Stimulated activated naive B cell treated with anti-CD40 and anti-IgM and Interleukin-4, amounts not matched to agents 10 μg/mL and 1 μg/mL and 100 μg/mL, for 72 hours (primary cell): ENCODE measurements around the gene CD84.
"Not testable (repeated sequence)": the region's sequence is repeated elsewhere in the genome, so short reads cannot be mapped to it uniquely, and the experiment has no call there.

ENCODE experiments used
- ATAC-seq, 2 donors: fragments of 150-1000 bp; cut with Tn5 transposase; replicated peaks; 2 replicates each; pipeline ENCODE4 v1.10.0; 2021; ENCODE audit warnings: moderate library complexity in 1 of 2
- DNase-seq: peaks from one replicate; pipeline ENCODE4 v3.0.0; 2021
- H3K27ac Mint-ChIP-seq: one replicate; pipeline ENCODE4 v1.8.0; 2022; ENCODE audit warnings: mild to moderate bottlenecking, mixed read lengths
- H3K27me3 Mint-ChIP-seq, 2 donors: one replicate each; pipeline ENCODE4 v1.8.0; 2022; ENCODE audit warnings: mixed read lengths in 2 of 2
- H3K36me3 Mint-ChIP-seq, 2 donors: one replicate each; pipeline ENCODE4 v1.8.0; 2022; ENCODE audit warnings: mixed read lengths in 2 of 2, mild to moderate bottlenecking in 1 of 2
- H3K4me1 Mint-ChIP-seq, 2 donors: one replicate each; pipeline ENCODE4 v1.8.0; 2022; ENCODE audit warnings: mixed read lengths in 2 of 2, mild to moderate bottlenecking in 1 of 2
- H3K4me3 Mint-ChIP-seq, 2 donors: one replicate each; pipeline ENCODE4 v1.8.0; 2022; ENCODE audit warnings: mild to moderate bottlenecking in 2 of 2, mixed read lengths in 2 of 2, moderate library complexity in 1 of 2
- H3K9me3 Mint-ChIP-seq, 2 donors: one replicate each; pipeline ENCODE4 v1.8.0; 2022; ENCODE audit warnings: mixed read lengths in 2 of 2, mild to moderate bottlenecking in 1 of 2

CD84 gene

DNA sequence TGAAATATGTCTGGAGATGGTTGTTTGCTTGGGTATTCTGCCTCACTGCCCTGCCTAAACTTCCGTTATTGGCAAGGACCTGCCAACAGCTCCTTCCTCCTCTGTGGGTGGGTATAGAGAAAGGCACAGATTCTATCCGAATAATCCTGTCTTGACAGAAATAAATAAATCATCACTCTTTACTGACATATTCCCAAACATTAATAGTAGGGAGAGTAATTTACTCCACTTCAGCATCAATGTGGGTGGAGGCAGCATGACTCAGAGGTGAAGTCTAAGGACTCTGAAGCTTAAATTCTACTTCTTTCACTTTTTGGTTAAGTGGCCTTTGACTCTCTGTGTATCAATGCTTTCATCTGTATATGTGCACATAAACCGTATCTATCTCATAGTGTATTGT is 2.9 kb downstream of the CD84 start:
- H3K4me1 Mint-ChIP-seq = peaks cover 46 to 84% of the 10 kb centered on the region in 2 donors
- peak overlapping the region; percentile 57 for H3K27ac Mint-ChIP-seq
- peaks cover 45 to 52% of the 10 kb centered on the region in 2 donors for H3K36me3 Mint-ChIP-seq
- ATAC-seq (no peak), DNase-seq (no peak)
- H3K4me3 Mint-ChIP-seq = peak overlapping the region; percentile 73 to 90
- H3K27me3 Mint-ChIP-seq = no peaks in the 10 kb centered on the region
- H3K9me3 Mint-ChIP-seq = peaks cover 0 to under 1% of the 10 kb centered on the region in 2 donors

DNA sequence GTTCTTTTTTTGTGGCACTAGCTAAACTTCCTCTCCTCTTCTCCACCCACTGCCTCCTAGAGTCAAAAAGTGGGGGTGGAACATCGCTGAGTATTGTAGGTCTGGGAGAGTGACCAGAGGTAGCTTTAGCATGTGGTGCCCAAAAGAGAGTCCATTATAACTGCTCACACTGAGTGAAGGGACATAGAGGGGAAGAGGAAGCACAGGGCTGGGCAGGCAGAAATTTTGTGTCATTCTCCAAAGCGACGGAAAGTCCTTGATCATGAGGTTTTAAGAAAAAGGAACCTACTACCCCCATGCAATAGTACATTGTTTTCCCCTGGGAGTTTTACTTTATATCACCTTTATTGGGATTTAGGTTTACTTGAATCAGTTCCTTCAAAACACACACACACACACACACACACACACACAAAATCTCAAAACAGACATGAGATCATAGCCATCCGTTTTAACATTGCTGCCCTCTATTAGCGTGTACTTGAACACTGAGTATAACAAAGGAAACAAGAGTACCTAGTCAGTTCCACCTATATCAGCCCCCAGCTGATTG is 4.1 kb downstream of the CD84 start:
- H3K27me3 Mint-ChIP-seq = no peaks in the 10 kb centered on the region
- peak overlapping the region; percentile 65 to 85 for H3K4me3 Mint-ChIP-seq
- peaks cover 52 to 64% of the 10 kb centered on the region in 2 donors for H3K36me3 Mint-ChIP-seq
- ATAC-seq (peak; percentile 73 to 77), DNase-seq (peak; percentile 44)
- H3K9me3 Mint-ChIP-seq = peaks cover 0 to 5% of the 10 kb centered on the region in 2 donors
- H3K4me1 Mint-ChIP-seq = peaks cover 45 to 83% of the 10 kb centered on the region in 2 donors
- peak overlapping the region; percentile 94 for H3K27ac Mint-ChIP-seq

DNA sequence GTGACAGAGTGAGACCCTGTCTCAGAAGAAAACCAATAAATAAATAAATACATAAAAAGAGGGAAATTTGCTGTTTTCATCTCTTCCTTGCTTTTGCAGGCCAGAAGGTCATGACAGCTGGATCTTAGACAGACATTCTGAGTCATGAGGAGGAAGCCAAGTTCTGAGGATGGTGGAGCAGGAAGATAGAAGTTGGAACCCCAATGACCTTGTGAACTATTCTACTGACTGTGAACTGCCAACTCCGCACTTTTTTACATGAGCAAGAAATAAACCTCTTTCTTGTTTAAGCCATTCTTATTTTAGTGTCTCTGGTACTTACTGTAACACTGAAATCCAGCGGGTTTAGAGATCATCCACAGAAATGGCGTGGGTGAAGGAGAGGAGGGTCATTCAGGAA is 8.5 kb downstream of the CD84 start:
- Mint-ChIP-seq H3K27me3 (no peaks in the 10 kb centered on the region), H3K4me3 (peak overlapping the region in 1 of 2 donors; percentile 3), H3K4me1 (peaks cover 51 to 97% of the 10 kb centered on the region in 2 donors), H3K27ac (peak overlapping the region; percentile 5), H3K36me3 (peaks cover 52 to 75% of the 10 kb centered on the region in 2 donors), H3K9me3 (peaks cover 0 to 5% of the 10 kb centered on the region in 2 donors)
- no peak for ATAC-seq
- DNase-seq = no peak

DNA sequence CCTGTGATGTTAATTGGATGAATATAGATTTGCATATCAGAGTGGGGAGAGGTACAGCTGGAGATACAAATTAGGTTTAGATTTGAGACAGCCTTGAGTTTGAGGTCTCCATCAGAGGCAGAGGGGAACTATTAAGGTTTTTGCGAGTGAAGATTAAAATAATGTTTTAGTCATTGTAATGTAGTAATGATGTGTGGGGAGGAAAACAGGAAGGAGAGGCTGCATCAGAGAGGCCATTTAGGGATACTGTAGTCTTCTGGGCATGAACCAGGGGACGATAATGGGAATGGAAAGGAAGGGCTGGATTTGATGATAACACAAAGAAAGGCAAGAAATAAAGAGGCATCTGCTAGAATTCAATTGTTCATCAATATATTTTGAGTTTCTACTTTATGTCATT is 9.5 kb downstream of the CD84 start:
- H3K27me3 Mint-ChIP-seq = no peaks in the 10 kb centered on the region
- ATAC-seq = no peak
- peak overlapping the region; percentile 3 for H3K27ac Mint-ChIP-seq
- no peak for DNase-seq
- peaks cover 48 to 97% of the 10 kb centered on the region in 2 donors for H3K4me1 Mint-ChIP-seq
- peaks cover 0 to 5% of the 10 kb centered on the region in 2 donors for H3K9me3 Mint-ChIP-seq
- peak overlapping the region; percentile 1 to 2 for H3K4me3 Mint-ChIP-seq
- peaks cover 58 to 76% of the 10 kb centered on the region in 2 donors for H3K36me3 Mint-ChIP-seq

DNA sequence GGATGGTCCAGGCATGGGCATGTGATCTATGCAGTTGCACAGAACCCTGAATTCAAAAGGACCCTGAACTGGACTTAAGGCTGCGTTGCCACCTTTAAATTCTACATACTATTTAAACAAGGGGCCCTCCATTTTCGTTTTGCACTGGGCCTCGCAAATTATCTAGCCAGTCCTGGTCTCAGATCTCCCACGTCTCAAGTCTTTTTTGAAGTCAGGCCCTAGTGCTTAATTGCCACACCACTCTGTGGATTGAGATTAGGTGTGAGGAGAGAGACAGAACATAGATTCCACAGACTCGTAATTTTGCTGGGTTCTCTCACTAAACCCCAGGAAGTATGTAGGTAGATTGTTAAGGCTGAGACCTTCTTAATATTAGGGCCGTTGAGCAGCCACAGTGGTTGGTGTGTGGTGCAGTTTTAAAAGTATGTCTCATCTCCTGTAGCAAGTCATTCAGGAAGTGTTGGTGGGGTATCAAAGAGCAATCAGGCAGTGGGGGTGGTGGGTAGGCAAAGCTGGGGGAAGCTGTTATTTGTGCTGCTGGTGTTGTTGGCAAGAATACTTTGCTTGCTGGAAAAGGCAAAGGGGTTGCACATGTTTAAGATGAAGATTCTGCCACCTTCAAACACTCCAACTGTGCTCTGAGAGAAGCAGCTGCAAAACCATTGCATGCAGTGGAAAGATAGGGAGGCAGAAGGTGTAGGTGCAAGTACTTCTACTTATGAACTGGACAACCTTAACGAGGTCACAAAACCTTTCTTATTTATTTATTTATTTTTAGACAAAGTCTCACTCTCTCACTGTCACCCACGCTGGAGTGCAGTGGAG is 11.2 kb downstream of the CD84 start:
- Mint-ChIP-seq H3K27ac (peak overlapping the region; percentile 75), H3K4me1 (peaks cover 37 to 82% of the 10 kb centered on the region in 2 donors), H3K36me3 (peaks cover 56 to 81% of the 10 kb centered on the region in 2 donors), H3K27me3 (no peaks in the 10 kb centered on the region), H3K4me3 (peak overlapping the region; percentile 15 to 66), H3K9me3 (peaks cover 3 to 9% of the 10 kb centered on the region in 2 donors)
- DNase-seq (no peak), ATAC-seq (peak; percentile 85 to 87)

DNA sequence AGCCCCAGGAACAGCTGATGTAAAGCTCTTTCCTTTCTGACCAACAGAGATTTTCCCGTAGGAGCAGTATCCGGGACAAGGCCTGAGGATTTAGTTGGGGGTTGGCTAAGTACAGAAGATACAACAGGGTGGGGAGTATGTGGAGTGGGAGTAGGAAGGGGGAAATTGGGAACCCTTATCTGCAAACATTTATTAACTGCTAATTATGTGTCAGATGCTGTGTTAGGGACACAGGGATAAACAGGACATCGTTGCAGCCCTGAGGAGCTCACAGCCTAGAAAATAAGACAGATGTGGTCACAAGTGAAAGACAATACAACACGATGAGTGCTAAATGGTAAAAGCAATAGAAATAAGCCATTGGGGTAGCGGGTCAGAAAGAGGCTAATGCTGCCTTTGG is 12.0 kb downstream of the CD84 start:
- Mint-ChIP-seq H3K4me3 (no peak overlapping the region), H3K27ac (no peak overlapping the region), H3K27me3 (no peaks in the 10 kb centered on the region), H3K4me1 (peaks cover 35 to 76% of the 10 kb centered on the region in 2 donors), H3K9me3 (peaks cover 6 to 9% of the 10 kb centered on the region in 2 donors), H3K36me3 (peaks cover 57 to 82% of the 10 kb centered on the region in 2 donors)
- DNase-seq (no peak), ATAC-seq (no peak)

DNA sequence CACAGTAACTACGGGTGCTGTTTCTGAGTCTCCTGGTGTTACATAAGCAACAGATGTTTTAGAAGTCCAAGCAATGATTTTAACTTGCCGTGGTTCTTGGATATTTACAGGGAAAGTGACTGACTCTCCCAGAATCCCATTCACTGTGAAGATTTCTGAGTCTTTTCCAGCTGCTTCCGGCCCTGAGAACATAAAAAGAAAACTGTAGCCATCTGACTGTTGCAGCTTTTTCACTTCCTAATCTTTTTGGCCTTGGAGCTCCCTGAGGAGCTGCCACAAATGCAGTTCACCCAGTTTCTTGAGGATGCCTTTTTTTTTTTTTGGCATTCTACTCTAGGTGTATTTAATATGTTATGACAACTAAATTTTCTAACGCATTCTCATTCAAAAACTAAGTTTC is 13.7 kb downstream of the CD84 start:
- H3K27ac Mint-ChIP-seq = no peak overlapping the region

DNA sequence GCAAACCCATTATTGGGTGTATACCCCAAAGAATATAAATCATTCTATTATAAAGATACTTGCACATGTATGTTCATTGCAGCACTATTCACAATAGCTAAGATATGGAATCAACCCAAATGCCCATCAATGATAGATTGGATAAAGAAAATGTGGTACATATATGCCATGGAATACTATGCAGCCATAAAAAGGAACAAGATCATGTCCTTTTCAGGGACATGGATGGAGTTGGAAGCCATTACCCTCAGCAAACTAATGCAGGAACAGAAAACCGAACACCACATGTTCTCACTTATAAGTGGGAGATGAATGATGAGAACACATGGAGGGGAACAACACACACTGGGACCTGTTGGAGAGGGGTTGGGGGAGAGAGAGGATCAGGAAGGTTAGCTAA is 16.1 kb downstream of the CD84 start:
- Mint-ChIP-seq H3K9me3 (peaks cover 15 to 24% of the 10 kb centered on the region in 2 donors), H3K4me1 (peaks cover 47 to 77% of the 10 kb centered on the region in 2 donors), H3K36me3 (peaks cover 75 to 91% of the 10 kb centered on the region in 2 donors)
- not testable (repeated sequence) for H3K4me3 Mint-ChIP-seq, ATAC-seq, H3K27ac Mint-ChIP-seq, H3K27me3 Mint-ChIP-seq, DNase-seq

More for the DNA sequence above, 13.7 kb downstream of the CD84 start:
- Mint-ChIP-seq H3K4me1 (peaks cover 37 to 78% of the 10 kb centered on the region in 2 donors), H3K36me3 (peaks cover 59 to 82% of the 10 kb centered on the region in 2 donors), H3K4me3 (no peak overlapping the region), H3K9me3 (peaks cover 8 to 9% of the 10 kb centered on the region in 2 donors), H3K27me3 (no peaks in the 10 kb centered on the region)
- no peak for ATAC-seq
- no peak for DNase-seq

DNA sequence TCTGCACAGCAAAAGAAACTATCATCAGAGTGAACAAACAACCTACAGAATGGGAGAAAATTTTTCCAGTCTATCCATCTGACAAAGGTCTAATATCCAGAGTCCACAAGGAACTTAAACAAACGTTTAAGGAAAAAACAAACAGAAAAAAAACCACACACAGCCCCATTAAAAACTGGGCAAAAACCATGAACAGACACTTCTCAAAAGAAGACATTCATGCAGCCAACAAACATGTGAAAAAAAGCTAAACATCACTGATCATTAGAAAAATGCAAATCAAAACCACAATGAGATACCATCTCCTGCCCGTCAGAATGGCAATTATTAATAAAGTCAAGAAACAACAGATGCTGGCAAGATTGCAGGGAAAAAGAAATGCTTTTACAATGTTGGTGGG is 16.6 kb downstream of the CD84 start:
- peaks cover 15 to 24% of the 10 kb centered on the region in 2 donors for H3K9me3 Mint-ChIP-seq
- H3K27me3 Mint-ChIP-seq, H3K27ac Mint-ChIP-seq, H3K4me3 Mint-ChIP-seq, ATAC-seq, DNase-seq: not testable (repeated sequence)
- peaks cover 78 to 91% of the 10 kb centered on the region in 2 donors for H3K36me3 Mint-ChIP-seq
- H3K4me1 Mint-ChIP-seq = peaks cover 45 to 77% of the 10 kb centered on the region in 2 donors

DNA sequence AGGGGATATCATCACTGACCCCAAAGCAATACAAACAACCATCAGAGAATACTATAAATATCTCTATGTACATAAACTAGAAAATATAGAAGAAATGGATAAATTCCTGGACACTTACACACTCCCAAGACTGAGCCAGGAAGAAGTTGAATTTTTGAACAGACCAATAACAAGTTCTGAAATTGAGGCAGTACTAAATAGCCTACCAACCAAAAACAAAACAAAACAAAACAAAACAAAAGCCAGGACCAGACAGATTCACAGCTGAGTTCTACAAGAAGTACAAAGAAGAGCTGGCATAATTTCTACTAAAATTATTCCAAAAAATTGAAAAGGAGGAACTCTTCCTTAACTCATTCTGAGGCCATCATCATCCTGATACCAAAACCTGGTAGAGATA is 18.5 kb downstream of the CD84 start:
- Mint-ChIP-seq H3K4me1 (peaks cover 44 to 60% of the 10 kb centered on the region in 2 donors), H3K27ac (peak overlapping the region; percentile 48), H3K4me3 (peak overlapping the region; percentile 9 to 29), H3K27me3 (no peaks in the 10 kb centered on the region), H3K36me3 (peaks cover 74 to 90% of the 10 kb centered on the region in 2 donors), H3K9me3 (peaks cover 15 to 24% of the 10 kb centered on the region in 2 donors)
- DNase-seq (no peak), ATAC-seq (no peak)

DNA sequence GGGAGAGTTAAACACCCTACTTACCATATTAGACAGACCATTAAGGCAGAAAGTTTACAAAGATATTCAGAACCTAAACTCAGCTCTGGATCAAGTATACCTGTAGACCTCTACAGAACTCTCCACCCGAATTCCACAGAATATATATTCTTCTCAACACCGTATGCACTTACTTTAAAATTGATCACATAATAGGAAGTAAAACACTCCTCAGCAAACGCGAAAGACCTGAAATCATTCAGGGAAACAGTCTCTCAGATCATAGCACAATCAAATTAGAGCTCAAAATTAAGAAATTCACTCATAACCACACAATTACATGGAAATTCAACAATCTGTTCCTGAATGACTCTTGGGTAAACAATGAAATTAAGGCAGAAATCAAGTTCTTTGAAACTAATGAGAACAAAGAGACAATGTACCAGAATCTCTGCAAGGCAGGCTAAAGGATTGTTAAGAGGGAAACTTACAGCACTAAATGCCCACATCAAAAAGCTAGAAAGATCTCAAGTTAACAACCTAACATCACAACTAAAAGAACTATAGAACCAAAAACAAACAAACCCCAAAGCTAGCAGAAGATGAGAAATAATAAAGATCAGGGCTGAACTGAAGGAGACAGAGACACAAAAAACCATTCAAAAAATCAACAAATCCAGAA is 19.1 kb downstream of the CD84 start:
- ATAC-seq = no peak
- H3K9me3 Mint-ChIP-seq = peaks cover 15 to 24% of the 10 kb centered on the region in 2 donors
- no peaks in the 10 kb centered on the region for H3K27me3 Mint-ChIP-seq
- H3K4me3 Mint-ChIP-seq = peak overlapping the region; percentile 21 to 56
- no peak for DNase-seq
- peaks cover 44 to 58% of the 10 kb centered on the region in 2 donors for H3K4me1 Mint-ChIP-seq
- peaks cover 72 to 89% of the 10 kb centered on the region in 2 donors for H3K36me3 Mint-ChIP-seq
- H3K27ac Mint-ChIP-seq = peak overlapping the region; percentile 48

DNA sequence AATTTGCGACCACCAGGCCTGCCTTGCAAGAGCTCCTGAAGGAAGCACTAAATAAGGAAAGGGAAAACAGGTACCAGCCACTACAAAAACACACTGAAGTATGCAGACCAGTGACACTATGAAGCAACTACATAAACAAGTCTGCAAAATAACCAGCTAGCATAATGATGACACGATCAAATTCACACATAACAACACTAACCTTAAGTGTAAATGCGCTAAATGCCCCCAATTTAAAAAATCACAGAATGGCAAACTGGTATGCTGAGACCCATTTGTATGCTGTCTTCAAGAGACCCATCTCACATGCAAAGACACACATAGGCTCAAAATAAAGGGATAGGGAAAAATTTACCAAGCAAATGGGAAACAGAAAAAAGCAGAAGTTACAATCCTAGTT is 19.9 kb downstream of the CD84 start:
- DNase-seq, H3K27ac Mint-ChIP-seq, H3K27me3 Mint-ChIP-seq, ATAC-seq: not testable (repeated sequence)
- Mint-ChIP-seq H3K9me3 (peaks cover 15 to 24% of the 10 kb centered on the region in 2 donors), H3K4me1 (peaks cover 43 to 52% of the 10 kb centered on the region in 2 donors), H3K36me3 (peaks cover 66 to 81% of the 10 kb centered on the region in 2 donors), H3K4me3 (peak overlapping the region in 1 of 2 donors; percentile 49)

DNA sequence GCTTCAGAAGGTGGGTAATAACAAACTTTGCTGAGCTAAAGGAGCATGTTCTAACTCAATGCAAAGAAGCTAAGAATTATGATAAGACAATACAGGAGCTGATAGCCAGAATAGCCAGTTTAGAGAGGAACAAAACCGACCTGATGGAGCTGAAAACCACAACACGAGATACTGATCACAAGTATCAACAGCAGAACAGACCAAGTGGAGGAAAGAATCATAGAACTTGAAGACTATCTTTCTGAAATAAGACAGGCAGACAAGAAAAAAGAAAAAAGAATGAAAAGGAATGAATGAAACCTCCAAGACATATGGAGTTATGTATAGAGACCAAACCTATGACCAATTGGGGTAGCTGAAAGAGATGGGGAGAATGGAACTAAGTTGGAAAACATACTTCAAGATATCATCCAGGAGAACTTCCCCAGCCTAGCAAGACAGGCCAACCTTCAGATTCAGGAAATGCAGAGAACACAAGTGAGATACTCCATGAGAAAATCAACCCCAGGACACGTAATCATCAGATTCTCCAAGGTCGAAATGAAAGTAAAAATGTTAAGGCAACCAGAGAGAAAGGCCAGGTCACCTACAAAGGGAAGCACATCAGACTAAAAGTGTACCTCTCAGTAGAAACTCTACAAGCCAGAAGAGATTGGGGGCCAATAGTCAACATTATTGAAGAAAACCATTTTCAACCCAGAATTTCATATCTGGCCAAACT is 20.5 kb downstream of the CD84 start:
- peaks cover 47 to 58% of the 10 kb centered on the region in 2 donors for H3K4me1 Mint-ChIP-seq
- peak overlapping the region in 1 of 2 donors; percentile 3 for H3K4me3 Mint-ChIP-seq
- H3K27ac Mint-ChIP-seq = peak overlapping the region; percentile 44
- H3K36me3 Mint-ChIP-seq = peaks cover 70 to 81% of the 10 kb centered on the region in 2 donors
- DNase-seq = no peak
- no peak for ATAC-seq
- H3K9me3 Mint-ChIP-seq = peaks cover 15 to 24% of the 10 kb centered on the region in 2 donors
- H3K27me3 Mint-ChIP-seq = no peaks in the 10 kb centered on the region
